HG03103 (cell line): ENCODE results near the gene PNPLA6.

ENCODE experiments used
- ATAC-seq: cut with Tn5 transposase; IDR thresholded peaks from one replicate; pipeline ENCODE4 v1.9.1; 2021; ENCODE audit warnings: low read depth; ENCODE audit not compliant: unreplicated experiment

Gene PNPLA6

GRCh38 chr19:7535047-7535997 lies at the start of gene PNPLA6:
TSS of gene PNPLA6 (plus strand) at chr19:7535717. CDS start at chr19:7535789, 72 bp downstream.
- ATAC-seq = peak; percentile 55

DNA sequence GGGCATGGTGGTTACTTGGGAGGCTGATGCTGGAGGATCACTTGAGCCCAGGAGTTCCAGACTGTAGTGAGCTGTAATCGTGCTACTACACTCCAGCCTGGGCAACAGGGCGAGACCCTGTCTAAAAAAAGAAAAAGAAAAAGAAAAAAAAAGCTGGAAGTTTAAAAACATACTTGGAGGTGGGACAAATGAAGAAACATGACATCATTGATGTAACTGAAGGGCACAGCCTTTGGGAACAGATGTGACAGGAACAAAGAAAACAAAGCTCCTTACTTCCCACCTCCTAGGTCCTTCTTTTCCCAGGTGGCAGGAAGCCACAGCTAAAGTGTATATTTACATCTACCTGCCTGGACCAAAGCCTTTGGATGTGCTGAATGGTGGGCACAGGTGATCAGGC lies 48.6 kb upstream of the PNPLA6 start:
- no peak for ATAC-seq

GRCh38 chr19:7488736-7489353 lies 46.7 kb upstream of the PNPLA6 start, which contains the start of gene PEX11G:
TSS of gene PEX11G (minus strand) at chr19:7489035. CDS start at chr19:7489010, 25 bp downstream.
- ATAC-seq = no peak

- no peak for ATAC-seq
These were observed 45.9 kb upstream of the PNPLA6 start for GRCh38 chr19:7489609-7490044.

DNA sequence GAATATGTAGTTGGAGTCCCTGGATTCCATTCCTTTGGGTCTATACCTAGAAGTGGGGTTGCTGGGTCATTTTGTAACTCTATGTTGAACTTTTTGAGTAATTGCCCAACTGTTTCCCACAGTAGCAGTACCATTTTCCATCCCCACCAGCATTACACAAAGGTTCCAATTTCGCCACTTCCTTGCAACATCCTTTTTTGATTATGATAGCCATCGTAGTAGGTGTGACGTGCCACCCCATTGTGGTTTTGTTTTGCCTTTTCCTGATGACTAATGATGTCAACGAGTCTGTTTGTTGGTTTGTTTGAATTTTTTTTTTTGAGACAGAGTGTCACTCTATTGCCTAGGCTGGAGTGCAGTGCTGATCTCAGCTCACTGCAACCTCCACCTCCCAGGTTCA lies 43.4 kb upstream of the PNPLA6 start:
- no peak for ATAC-seq

DNA sequence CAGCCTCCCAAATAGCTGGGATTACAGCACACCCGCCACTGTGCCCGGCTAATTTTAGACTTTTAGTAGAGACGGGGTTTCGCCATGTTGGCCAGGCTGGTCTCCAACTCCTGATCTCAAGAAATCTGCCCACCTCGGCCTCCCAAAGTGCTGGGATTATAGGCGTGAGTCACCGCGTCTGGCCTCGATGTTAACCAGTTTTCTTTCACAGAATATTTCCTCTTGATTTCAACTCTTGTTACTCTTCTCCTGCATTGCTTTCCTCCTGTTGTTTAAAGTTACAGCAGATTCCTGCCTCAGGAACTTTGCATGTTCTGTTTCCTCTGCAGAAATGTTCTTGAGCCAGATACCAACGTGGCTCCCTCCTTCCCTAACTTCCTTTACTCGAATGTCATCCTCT lies 43.0 kb upstream of the PNPLA6 start:
- ATAC-seq = no peak

DNA sequence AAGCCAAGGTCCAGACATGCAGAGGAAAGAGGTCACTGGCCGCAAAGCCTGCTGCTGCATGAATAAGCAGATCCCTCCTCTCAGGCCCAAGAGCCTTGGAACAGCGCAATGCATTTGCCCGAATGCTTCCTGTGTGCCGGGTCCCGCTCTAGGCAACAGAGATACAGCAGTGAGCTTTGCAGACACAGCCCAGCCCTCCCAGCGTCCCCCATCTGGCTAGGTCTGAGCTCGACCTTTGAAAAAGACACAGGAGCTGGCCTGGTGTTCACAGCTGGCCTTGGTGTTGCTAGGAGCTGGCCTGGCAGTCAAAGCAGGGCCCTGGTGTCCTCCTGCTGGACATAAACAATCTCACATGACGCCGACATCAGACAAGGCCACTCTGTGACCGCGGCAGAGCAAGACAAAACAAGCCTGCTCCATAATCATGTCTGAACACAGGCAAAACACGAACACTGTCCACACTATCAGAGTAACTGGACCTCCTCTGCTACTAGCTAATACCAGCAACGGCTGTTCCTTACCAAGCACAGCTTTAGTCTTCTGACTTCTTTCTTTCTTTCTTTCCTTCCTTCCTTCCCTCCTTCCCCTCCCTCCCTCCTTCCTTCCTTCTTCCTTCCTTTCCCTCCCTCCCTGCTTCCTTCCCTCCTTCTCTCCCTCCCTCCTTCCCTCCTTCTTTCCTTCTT lies 41.0 kb upstream of the PNPLA6 start:
- no peak for ATAC-seq

GRCh38 chr19:7497292-7497691 lies 38.2 kb upstream of the PNPLA6 start:
- no peak for ATAC-seq

DNA sequence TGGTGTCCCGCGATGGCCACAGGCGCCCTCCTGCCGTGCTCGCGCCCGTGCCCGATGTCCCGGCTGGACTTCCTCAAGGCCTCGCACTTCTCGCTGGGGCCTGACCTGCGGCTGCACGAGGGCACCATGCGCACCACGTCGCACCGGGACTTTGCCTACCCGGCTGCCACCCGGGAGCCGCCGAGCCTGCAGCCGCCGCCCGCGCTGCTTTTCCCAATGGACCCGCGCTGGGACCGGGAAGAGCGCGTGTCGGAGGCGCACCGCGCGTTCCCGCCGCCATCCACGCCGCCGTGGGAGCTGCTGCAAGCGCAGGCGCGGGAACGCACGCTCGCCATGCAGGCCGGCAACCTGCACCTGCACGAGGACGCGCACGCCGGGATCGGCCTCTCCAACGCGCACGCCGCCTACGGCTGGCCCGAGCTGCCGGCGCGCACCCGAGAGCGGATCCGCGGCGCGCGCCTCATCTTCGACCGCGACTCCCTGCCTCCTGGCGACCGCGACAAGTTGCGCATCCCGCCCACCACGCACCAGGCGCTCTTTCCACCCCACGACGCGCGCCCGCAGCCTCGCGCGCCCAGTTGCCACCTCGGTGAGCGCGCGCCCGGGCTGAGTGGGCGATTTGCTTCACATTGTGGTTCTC lies 34.6 kb upstream of the PNPLA6 start:
- ATAC-seq = no peak

GRCh38 chr19:7502552-7502951 lies 33.0 kb upstream of the PNPLA6 start:
- no peak for ATAC-seq

- no peak for ATAC-seq
These were observed 30.8 kb upstream of the PNPLA6 start for GRCh38 chr19:7504684-7505083.

GRCh38 chr19:7505288-7505681 lies 30.2 kb upstream of the PNPLA6 start:
- ATAC-seq = no peak

DNA sequence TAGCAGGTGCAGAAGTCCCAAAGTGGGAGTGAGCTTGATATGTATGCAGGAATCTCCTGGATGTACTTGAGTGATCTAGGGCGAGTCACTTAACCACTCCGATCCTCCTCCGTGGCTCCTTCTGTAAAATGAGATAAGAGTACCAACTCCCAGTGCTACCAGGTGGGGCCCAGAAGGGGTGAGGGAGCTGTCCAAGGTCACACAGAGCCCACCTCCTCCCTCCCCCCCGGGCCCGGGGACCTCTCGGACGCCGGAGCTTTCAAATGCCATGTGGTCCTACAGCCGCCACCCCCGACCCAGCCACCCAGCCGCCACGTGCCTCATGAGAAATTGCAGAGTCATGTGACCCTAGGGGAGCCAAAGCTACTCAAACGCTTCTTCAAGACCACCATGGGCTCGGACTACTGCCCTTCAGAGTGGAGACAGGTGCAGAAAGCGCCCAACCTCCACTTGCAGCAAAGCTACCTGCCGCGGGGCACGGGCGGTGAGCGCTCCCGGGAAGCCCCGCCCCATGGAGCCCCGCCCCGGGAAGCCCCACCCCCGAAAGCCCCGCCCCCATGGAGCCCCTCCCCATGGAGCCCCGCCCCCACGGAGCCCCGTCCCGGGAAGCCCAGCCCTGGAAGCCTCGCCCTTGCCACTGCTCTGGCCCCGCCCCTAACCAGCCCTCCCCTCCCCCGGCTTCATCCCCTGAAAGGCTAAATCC lies 29.7 kb upstream of the PNPLA6 start:
- no peak for ATAC-seq

GRCh38 chr19:7506385-7507328 lies 28.9 kb upstream of the PNPLA6 start:
- ATAC-seq = no peak

DNA sequence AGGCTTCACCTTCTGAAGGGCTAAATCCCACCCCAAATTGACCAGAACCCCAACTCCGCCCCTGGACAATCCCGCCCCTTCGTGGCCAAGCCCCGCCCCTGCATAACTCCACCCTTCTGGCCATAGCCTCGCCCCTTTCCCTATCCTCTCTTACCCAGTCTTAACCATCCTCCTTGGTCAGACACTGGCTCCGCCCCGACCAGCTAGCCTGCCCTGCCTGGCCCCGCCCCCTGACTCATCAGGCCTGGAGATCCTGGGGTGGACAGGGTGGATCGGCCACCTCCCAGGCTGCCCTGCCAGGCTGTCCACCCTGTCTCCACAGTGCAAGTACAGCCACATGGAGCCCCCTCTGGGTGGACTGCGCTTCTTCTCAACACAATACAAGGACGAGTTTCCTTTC lies 27.6 kb upstream of the PNPLA6 start:
- ATAC-seq = no peak

GRCh38 chr19:7509625-7510024 lies 25.9 kb upstream of the PNPLA6 start:
- no peak for ATAC-seq

DNA sequence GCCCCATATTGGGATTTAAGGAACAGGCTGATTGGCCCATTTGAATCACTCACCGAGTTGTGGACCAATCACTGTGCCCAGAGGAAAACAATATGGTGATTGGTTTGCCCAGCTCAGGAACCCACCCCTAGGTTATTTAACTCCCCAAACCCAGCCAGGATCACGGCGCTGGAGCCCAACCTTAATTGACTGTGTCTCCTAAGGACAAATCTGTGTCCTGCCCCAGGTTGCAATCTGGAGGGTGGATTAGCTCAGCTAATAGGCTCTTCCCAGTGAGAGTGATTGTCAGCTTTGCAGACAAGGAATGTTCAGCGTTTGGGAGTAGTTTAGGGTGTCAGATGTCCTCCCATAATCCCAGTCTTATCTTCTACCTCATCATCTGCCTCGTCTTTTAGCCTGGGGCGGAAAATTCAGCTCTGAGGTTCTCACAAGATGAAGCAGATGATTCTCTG lies 23.1 kb upstream of the PNPLA6 start:
- ATAC-seq = no peak

GRCh38 chr19:7513809-7514642 lies 21.5 kb upstream of the PNPLA6 start:
- ATAC-seq = no peak
